ENCODE data around the gene NEK10. TPM values are rescaled to one million over a fixed set of nuclear protein-coding genes. Genes with fewer than 3 reads are reported as not detected.

NEK10 gene
- total RNA-seq, 2 experiments from 2014 or later: 0.29 to 0.58 TPM

- no peak for DNase-seq
- H3K9me3 Mint-ChIP-seq: peaks cover 2% of the 10 kb centered on the region
- ChIA-PET CTCF (no interaction called here), POLR2A (no interaction called here)
- H3K36me3 Mint-ChIP-seq (ENCODE audit: low read depth): no peaks in the 10 kb centered on the region
- no peaks in the 10 kb centered on the region for H3K4me1 Mint-ChIP-seq (ENCODE audit: low read depth)
- no peak overlapping the region for H3K27ac Mint-ChIP-seq
- H3K4me3 Mint-ChIP-seq: no peak overlapping the region
- intact Hi-C loops (cut with micrococcal nuclease): no loop called here
- no peak for ATAC-seq
- peaks cover 3% of the 10 kb centered on the region for H3K27me3 Mint-ChIP-seq
- TF ChIP-seq, protein P1, sequence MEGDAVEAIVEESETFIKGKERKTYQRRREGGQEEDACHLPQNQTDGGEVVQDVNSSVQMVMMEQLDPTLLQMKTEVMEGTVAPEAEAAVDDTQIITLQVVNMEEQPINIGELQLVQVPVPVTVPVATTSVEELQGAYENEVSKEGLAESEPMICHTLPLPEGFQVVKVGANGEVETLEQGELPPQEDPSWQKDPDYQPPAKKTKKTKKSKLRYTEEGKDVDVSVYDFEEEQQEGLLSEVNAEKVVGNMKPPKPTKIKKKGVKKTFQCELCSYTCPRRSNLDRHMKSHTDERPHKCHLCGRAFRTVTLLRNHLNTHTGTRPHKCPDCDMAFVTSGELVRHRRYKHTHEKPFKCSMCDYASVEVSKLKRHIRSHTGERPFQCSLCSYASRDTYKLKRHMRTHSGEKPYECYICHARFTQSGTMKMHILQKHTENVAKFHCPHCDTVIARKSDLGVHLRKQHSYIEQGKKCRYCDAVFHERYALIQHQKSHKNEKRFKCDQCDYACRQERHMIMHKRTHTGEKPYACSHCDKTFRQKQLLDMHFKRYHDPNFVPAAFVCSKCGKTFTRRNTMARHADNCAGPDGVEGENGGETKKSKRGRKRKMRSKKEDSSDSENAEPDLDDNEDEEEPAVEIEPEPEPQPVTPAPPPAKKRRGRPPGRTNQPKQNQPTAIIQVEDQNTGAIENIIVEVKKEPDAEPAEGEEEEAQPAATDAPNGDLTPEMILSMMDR (IDR thresholded peaks at IDR 0.05): no peak
Measured at GRCh38 chr3:27194861-27195483, 174.2 kb downstream of the NEK10 start.

- H3K27ac Mint-ChIP-seq: no peak overlapping the region
- H3K4me1 Mint-ChIP-seq (ENCODE audit: low read depth): no peaks in the 10 kb centered on the region
- TF ChIP-seq, protein P1 (IDR thresholded peaks at IDR 0.05): no peak
- H3K9me3 Mint-ChIP-seq: no peaks in the 10 kb centered on the region
- intact Hi-C loops (cut with micrococcal nuclease): no loop called here
- ChIA-PET CTCF (interaction anchor here (1.1 kb wide), 2 partner anchors 61 to 62 kb away, joined by 3 read pairs; no protein-coding TSS in a partner anchor), POLR2A (no interaction called here)
- H3K36me3 Mint-ChIP-seq (ENCODE audit: low read depth): no peaks in the 10 kb centered on the region
- no peaks in the 10 kb centered on the region for H3K27me3 Mint-ChIP-seq
- no peak overlapping the region for H3K4me3 Mint-ChIP-seq
- DNase-seq (no peak), ATAC-seq (no peak)
Measured at GRCh38 chr3:27193056-27193455, 176.1 kb downstream of the NEK10 start.

DNA sequence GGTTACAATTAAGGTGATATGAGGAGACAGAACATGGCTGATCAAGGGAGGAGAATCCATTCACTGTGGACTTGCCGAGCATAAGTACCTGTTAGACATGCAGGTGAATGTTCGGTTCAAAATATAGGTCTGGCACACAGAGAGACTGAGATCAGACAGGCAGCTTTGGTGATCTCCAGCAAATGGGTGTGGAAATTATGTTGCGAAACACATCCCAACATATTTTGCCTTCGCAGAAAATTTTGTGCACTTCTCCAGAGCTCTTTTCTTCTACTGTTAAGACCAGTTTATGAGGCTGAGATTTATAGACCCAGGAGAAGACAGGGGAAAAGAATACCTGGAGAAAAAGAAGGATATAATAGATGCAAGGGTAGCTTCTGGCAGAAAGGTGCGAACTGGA is 183.2 kb downstream of the NEK10 start:
- no peak overlapping the region for H3K27ac Mint-ChIP-seq
- no peak overlapping the region for H3K4me3 Mint-ChIP-seq
- CTCF ChIA-PET: no interaction called here
- no peaks in the 10 kb centered on the region for H3K27me3 Mint-ChIP-seq
- H3K4me1 Mint-ChIP-seq (ENCODE audit: low read depth): no peaks in the 10 kb centered on the region
- TF ChIP-seq, protein P1 (IDR thresholded peaks at IDR 0.05): no peak
- H3K9me3 Mint-ChIP-seq: no peaks in the 10 kb centered on the region
- intact Hi-C loops (cut with micrococcal nuclease): no loop called here
- no peaks in the 10 kb centered on the region for H3K36me3 Mint-ChIP-seq (ENCODE audit: low read depth)
- ATAC-seq (no peak), DNase-seq (no peak)
- POLR2A ChIA-PET: no interaction called here

GRCh38 chr3:27185231-27185989 is 183.8 kb downstream of the NEK10 start:
- ATAC-seq (no peak), DNase-seq (no peak)
- TF ChIP-seq, protein P1 (IDR thresholded peaks at IDR 0.05): no peak
- no peak overlapping the region for H3K27ac Mint-ChIP-seq
- CTCF ChIA-PET: no interaction called here
- no peaks in the 10 kb centered on the region for H3K27me3 Mint-ChIP-seq
- intact Hi-C loops (cut with micrococcal nuclease): no loop called here
- H3K4me3 Mint-ChIP-seq: no peak overlapping the region
- H3K36me3 Mint-ChIP-seq (ENCODE audit: low read depth): no peaks in the 10 kb centered on the region
- no peaks in the 10 kb centered on the region for H3K9me3 Mint-ChIP-seq
- no peaks in the 10 kb centered on the region for H3K4me1 Mint-ChIP-seq (ENCODE audit: low read depth)
- POLR2A ChIA-PET: no interaction called here

DNA sequence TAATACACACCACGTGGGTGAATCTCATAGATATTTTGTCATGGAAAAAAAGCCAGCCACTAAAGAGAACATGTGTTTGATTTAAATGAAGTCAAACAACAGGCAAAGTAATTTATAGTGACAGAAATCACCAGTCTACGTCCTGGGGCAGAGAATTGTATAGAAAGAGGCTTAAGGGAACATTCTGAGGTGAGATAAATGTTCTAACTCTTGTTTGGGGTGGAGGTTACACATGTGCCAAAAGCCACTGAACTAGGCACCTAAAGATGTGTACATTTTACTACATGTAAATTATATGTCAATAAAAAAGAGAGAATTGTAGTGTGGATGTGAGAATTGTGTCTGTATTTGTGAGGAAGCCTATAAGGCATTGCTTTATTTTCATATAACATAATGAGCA is 184.9 kb downstream of the NEK10 start:
- TF ChIP-seq, protein P1 (IDR thresholded peaks at IDR 0.05): no peak
- no peaks in the 10 kb centered on the region for H3K4me1 Mint-ChIP-seq (ENCODE audit: low read depth)
- no peak overlapping the region for H3K27ac Mint-ChIP-seq
- H3K27me3 Mint-ChIP-seq: no peaks in the 10 kb centered on the region
- H3K9me3 Mint-ChIP-seq: no peaks in the 10 kb centered on the region
- ChIA-PET CTCF (no interaction called here), POLR2A (no interaction called here)
- H3K36me3 Mint-ChIP-seq (ENCODE audit: low read depth): no peaks in the 10 kb centered on the region
- ATAC-seq (no peak), DNase-seq (no peak)
- intact Hi-C loops (cut with micrococcal nuclease): no loop called here
- no peak overlapping the region for H3K4me3 Mint-ChIP-seq

Data from activated CD8-positive, alpha-beta T cell treated with anti-CD3 and anti-CD28 coated beads for 36 hours (primary cell).